Measurements from ENCODE around the gene STK32B. TPM values are rescaled to one million over a fixed set of nuclear protein-coding genes. Genes with fewer than 3 reads are reported as not detected.

Gene STK32B
- total and polyA plus RNA-seq, 2 donors (not counting 1 experiment from before 2014, with no cell fraction given) = 0.22 to 0.30 TPM

- WGBS (ENCODE audit: insufficient coverage) = 95% methylated on average over 5 of the region's 8 CpGs
- no peak overlapping the region for H3K9ac ChIP-seq (ENCODE audit: low read length)
- H3K36me3 ChIP-seq (replicated peaks in 1 of 2; ENCODE audit: control extremely low read depth in 1 of 2, control insufficient read depth in 1 of 2, extremely low read depth in 1 of 2, insufficient read depth in 2 of 2, low read length in 1 of 2) = no peaks in the 10 kb centered on the region
- H4K20me1 ChIP-seq (ENCODE audit: control insufficient read depth, insufficient read depth, low read length, poor library complexity, severe bottlenecking) = no peaks in the 10 kb centered on the region
- TF ChIP-seq EZH2 (IDR thresholded peaks at IDR 0.05; ENCODE audit: borderline replicate concordance, insufficient read depth, low read depth, low read length, poor library complexity, severe bottlenecking) (no peak), CTCF (IDR thresholded peaks at IDR 0.05) (no peak)
- H2AFZ ChIP-seq (ENCODE audit: insufficient read depth, low read depth, low read length, poor library complexity, severe bottlenecking) = no peak overlapping the region
- H3K27me3 Mint-ChIP-seq = peaks cover 20% of the 10 kb centered on the region
- no peak overlapping the region for H3K27ac Mint-ChIP-seq
- H3K4me1 Mint-ChIP-seq = peaks cover 9% of the 10 kb centered on the region
- H3K9me3 ChIP-seq (ENCODE audit: control extremely low read depth in 1 of 3, control insufficient read depth in 2 of 3, insufficient read depth in 1 of 3, low read length in 2 of 3) = peaks cover 0 to 7% (median 0%) of the 10 kb centered on the region in 3 donors
- ChIA-PET POLR2A (no interaction called here), CTCF (no interaction called here)
- intact Hi-C loops (cut with micrococcal nuclease) = no loop called here
- H3K4me1 ChIP-seq (ENCODE audit: control insufficient read depth in 2 of 2, insufficient read depth in 2 of 2, low read length in 2 of 2) = peaks cover 0 to 6% of the 10 kb centered on the region in 2 donors
- H3K79me2 ChIP-seq (ENCODE audit: control insufficient read depth, insufficient read depth, low read length) = no peaks in the 10 kb centered on the region
- H3K4me3 Mint-ChIP-seq = no peak overlapping the region
- no peak overlapping the region for H3K4me2 ChIP-seq (replicated peaks; ENCODE audit: low read depth, low read length, poor library complexity, severe bottlenecking)
- ATAC-seq (ENCODE audit: low read depth) = no peak
- no peaks in the 10 kb centered on the region for H3K9me3 Mint-ChIP-seq (ENCODE audit: insufficient read depth)
- no peak overlapping the region for H3K4me3 ChIP-seq (ENCODE audit: control extremely low read depth in 1 of 5, extremely low read depth in 1 of 5, insufficient read depth in 1 of 5, low read depth in 2 of 5, low read length in 4 of 5)
- DNase-seq = no peak
- H3K27me3 ChIP-seq (replicated peaks in 1 of 4; ENCODE audit: control extremely low read depth in 1 of 4, control insufficient read depth in 3 of 4, insufficient read depth in 4 of 4, low read length in 3 of 4) = no peaks in the 10 kb centered on the region
- H3K27ac ChIP-seq (ENCODE audit: low read length in 2 of 2) = no peak overlapping the region
These were observed 21.8 kb upstream of the STK32B start for GRCh38 chr4:5029447-5029846.

- Histone ChIP-seq H3K4me2 (replicated peaks; ENCODE audit: low read depth, low read length, poor library complexity, severe bottlenecking) (no peak overlapping the region), H4K20me1 (ENCODE audit: control insufficient read depth, insufficient read depth, low read length, poor library complexity, severe bottlenecking) (no peaks in the 10 kb centered on the region), H3K9ac (ENCODE audit: low read length) (no peak overlapping the region), H3K4me3 (ENCODE audit: control extremely low read depth in 1 of 5, extremely low read depth in 1 of 5, insufficient read depth in 1 of 5, low read depth in 2 of 5, low read length in 4 of 5) (no peak overlapping the region), H3K4me1 (ENCODE audit: control insufficient read depth in 2 of 2, insufficient read depth in 2 of 2, low read length in 2 of 2) (peaks cover 0 to 6% of the 10 kb centered on the region in 2 donors), H3K79me2 (ENCODE audit: control insufficient read depth, insufficient read depth, low read length) (no peaks in the 10 kb centered on the region), H3K9me3 (ENCODE audit: control extremely low read depth in 1 of 3, control insufficient read depth in 2 of 3, insufficient read depth in 1 of 3, low read length in 2 of 3) (peaks cover 0 to 3% (median 0%) of the 10 kb centered on the region in 3 donors), H3K36me3 (replicated peaks in 1 of 2; ENCODE audit: control extremely low read depth in 1 of 2, control insufficient read depth in 1 of 2, extremely low read depth in 1 of 2, insufficient read depth in 2 of 2, low read length in 1 of 2) (no peaks in the 10 kb centered on the region), H2AFZ (ENCODE audit: insufficient read depth, low read depth, low read length, poor library complexity, severe bottlenecking) (no peak overlapping the region), H3K27ac (ENCODE audit: low read length in 2 of 2) (no peak overlapping the region), H3K27me3 (replicated peaks in 1 of 4; ENCODE audit: control extremely low read depth in 1 of 4, control insufficient read depth in 3 of 4, insufficient read depth in 4 of 4, low read length in 3 of 4) (no peaks in the 10 kb centered on the region)
- Mint-ChIP-seq H3K9me3 (ENCODE audit: insufficient read depth) (no peaks in the 10 kb centered on the region), H3K4me1 (peaks cover 9% of the 10 kb centered on the region), H3K27ac (no peak overlapping the region), H3K27me3 (peaks cover 19% of the 10 kb centered on the region), H3K4me3 (no peak overlapping the region)
- TF ChIP-seq CTCF (IDR thresholded peaks at IDR 0.05) (no peak), EZH2 (IDR thresholded peaks at IDR 0.05; ENCODE audit: borderline replicate concordance, insufficient read depth, low read depth, low read length, poor library complexity, severe bottlenecking) (no peak)
- CTCF ChIA-PET = no interaction called here
- 96% methylated on average over 3 of the region's 4 CpGs for WGBS (ENCODE audit: insufficient coverage)
- no peak for DNase-seq
- POLR2A ChIA-PET = interaction anchor here (0.6 kb wide), 1 partner anchor 87 kb away, joined by 4 read pairs; no protein-coding TSS in a partner anchor
- intact Hi-C loops (cut with micrococcal nuclease) = no loop called here
- no peak for ATAC-seq (ENCODE audit: low read depth)
These were observed 21.1 kb upstream of the STK32B start for GRCh38 chr4:5030221-5030620.
